HG03066 (cell line): ENCODE data around the gene CHCT1.
"Not testable (repeated sequence)": the region's sequence is repeated elsewhere in the genome, so short reads cannot be mapped to it uniquely, and the experiment has no call there.

ENCODE experiments used
- ATAC-seq: cut with Tn5 transposase; IDR thresholded peaks from one replicate; pipeline ENCODE4 v1.9.1; 2021; ENCODE audit warnings: low read depth; ENCODE audit not compliant: unreplicated experiment

CHCT1 gene

GRCh38 chr17:60398227-60398959 is 23.9 kb upstream of the CHCT1 start:
- ATAC-seq = peak; percentile 67

DNA sequence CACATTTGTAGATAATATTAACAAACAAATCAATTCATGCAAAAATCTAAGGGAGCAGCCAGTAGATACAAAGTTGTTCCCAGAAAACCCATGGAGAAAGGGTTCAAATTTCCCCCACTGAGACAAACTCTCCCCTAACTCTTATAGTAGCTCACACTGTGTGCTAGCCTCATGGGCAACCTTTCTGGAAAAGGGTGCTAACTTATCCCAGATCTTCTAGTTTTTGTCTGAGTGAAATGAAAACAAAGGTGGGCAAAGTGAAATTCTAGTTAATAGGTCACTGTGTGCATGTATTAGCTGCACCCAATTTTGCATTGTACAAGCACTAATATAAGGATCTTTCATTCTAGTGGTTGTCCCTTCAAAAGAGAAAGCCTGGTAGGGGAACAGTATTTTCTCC is 20.5 kb upstream of the CHCT1 start:
- ATAC-seq = no peak

- ATAC-seq = no peak
These were observed 18.8 kb upstream of the CHCT1 start for GRCh38 chr17:60403523-60403810.

GRCh38 chr17:60403962-60404361 is 18.3 kb upstream of the CHCT1 start:
- ATAC-seq = no peak

DNA sequence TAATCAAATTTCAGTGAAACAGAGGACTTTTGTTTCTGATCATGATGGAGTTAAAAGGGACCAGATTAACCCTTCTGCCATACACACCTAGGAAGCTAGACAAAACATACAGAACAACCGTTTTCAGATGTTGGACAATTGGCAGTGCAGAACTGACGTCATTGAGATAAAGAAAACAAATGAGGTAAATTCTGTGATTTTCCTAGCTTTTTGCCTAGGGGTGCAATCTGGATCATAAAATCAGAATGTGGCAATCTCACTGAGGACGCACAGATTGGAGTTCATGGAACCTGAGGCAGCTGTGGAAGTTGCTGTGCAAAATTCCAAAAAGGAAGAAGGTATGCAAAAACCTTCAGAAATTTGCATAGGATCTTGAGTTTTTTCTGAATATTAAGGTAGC is 15.4 kb upstream of the CHCT1 start:
- no peak for ATAC-seq

DNA sequence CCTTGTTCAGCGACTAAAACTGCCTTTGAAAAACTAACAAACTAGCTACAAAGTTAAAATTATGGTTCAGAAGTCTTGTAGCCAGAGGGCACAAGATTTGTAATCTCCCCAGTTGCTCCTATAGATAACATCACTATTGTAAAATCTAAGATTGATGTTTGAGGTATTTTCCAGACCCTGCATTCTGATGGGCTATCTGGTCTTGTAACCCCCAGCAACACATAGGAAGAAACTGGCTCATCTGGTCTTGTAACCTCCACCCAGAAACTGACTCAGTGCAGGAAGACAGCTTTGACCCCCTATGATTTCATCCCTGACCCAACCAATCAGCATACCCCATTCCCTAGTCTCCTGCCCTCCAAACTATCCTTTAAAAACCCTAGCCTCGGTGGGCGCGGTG is 12.3 kb upstream of the CHCT1 start:
- no peak for ATAC-seq

- no peak for ATAC-seq
These were observed 9.6 kb upstream of the CHCT1 start for GRCh38 chr17:60412701-60413100.

- no peak for ATAC-seq
These were observed 7.1 kb upstream of the CHCT1 start for GRCh38 chr17:60415146-60415545.

- no peak for ATAC-seq
These were observed 5.8 kb upstream of the CHCT1 start for GRCh38 chr17:60416368-60416925.

DNA sequence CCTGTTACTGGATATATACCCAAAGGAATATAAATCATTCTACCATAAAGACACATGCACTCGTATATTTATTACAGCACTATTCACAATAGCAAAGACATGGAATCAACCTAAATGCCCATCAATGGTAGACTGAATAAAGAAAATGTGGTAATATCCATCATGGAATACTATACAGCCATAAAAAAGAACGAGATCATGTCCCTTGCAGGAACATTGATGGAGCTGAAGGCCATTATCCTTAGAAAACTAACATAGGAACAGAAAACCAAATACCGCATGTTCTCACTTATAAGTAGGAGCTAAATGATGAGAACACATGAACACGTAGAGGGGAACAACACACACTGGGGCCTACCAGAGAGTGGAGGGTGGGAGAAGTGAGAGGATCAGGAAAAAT is 3.3 kb upstream of the CHCT1 start:
- not testable (repeated sequence) for ATAC-seq

- not testable (repeated sequence) for ATAC-seq
These were observed 2.4 kb upstream of the CHCT1 start for GRCh38 chr17:60419875-60420274.

DNA sequence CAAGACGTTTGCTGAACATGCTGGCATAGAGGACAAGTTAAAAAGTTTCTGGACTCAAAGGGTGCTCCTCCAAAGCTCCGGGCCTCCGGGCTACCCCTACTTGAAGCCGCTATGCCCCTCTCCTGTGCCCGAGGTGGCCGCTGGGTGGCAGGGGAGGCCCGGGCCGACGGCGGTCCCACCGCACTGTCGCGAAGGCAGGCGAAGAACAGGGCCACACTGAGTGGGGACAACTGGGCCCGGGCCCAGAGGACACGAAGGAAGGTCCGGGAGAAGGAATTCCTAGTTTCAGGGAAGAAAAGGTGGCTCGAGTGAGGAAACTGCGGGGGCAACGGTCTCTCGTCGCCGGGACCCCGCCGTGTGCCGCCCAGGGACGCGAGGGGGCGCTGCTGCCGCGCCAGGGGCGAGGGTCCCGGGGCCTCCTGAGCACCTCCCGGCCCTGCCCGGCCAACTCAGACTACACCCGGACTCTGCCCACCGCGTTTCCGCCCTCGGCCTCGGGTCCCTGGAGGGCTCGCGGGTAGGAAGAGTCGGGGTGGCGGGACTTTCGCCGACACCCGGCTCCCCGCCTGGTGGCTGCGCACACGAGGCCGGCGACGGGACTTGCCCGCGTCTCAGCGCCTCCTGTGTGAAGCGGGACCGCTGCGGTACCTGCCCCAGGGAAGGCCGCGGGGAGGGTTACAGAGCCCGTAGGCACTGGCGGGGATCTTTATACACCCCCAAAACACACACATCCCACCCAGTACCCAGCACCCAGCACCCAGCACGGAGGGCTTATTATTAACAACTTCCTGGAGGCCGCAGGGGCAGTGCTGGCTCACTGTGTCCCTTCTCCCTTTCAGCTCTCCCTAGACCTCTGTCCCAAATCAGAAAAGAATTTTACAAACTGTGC is 772 bp upstream of the CHCT1 start:
- peak; percentile 80 for ATAC-seq

GRCh38 chr17:60423865-60424264 is 1.6 kb downstream of the CHCT1 start:
- ATAC-seq = no peak

DNA sequence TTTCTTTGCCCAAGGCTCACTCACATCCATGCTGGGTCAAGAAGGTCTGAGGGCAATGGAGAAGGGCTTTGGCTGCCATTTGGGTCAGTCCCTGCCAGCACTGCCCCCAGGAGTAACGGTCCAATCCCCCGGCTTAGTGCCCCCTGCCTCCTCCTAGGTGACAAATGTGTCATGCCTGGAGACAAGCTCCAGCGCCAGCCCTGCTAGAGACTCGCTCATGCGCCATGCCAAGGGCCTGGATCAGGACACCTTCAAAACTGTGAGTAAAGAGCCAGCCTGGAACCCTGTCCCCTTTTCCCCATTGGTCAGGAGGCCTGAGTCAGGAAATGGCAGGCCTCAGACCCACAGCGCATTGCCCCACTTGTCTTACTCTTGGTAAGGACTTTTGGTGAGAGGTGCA is 3.3 kb downstream of the CHCT1 start:
- ATAC-seq = no peak

GRCh38 chr17:60426596-60426995 is 4.3 kb downstream of the CHCT1 start:
- no peak for ATAC-seq

DNA sequence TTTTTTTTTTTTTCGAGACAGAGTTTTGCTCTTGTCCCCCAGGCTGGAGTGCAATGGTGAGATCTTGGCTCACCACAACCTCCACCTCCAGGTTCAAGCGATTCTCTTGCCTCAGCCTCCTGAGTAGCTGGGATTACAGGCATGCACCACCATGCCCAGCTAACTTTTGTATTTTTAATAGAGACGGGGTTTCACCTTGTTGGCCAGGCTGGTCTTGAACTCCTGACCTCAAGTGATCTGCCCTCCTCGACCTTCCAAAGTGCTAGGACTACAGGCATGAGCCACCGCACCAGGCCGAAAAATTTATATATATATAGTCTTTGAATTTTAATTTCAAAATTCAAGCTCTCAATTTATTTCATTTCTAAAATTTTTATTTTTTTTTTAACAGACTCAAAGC is 6.2 kb downstream of the CHCT1 start:
- ATAC-seq = not testable (repeated sequence)

DNA sequence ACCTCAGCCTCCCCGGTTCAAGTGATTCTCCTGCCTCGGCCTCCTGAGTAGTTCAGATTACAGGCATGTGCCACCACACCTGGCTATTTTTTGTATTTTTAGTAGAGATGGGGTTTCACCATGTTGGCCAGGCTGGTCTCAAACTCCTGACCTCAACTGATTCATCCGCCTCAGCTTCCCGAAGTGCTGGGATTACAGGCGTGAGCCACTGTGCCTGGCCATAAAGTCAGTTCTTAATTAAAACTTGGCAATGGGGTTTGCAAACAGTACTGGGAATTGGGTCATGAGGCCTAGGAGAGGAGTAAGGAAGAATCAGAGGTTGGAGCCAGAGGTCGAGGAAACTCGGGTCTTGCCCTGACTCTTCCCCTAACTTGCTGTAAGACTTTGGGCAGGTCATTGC is 8.3 kb downstream of the CHCT1 start:
- not testable (repeated sequence) for ATAC-seq

GRCh38 chr17:60433021-60433997 is 11.0 kb downstream of the CHCT1 start:
- ATAC-seq = not testable (repeated sequence)

GRCh38 chr17:60435244-60436167 is 13.2 kb downstream of the CHCT1 start:
- no peak for ATAC-seq

- no peak for ATAC-seq
These were observed 14.4 kb downstream of the CHCT1 start for GRCh38 chr17:60436676-60437075.
